OCI-LY3 (cell line): Measurements from ENCODE around the gene ANKRD35.

Source experiments
- H2AFZ ChIP-seq: fragments of 200-600, 300-600 bp; shearing (Covaris generic); 2 replicates; pipeline ENCODE4 v1.6.0; 2014; ENCODE audit warnings: antibody characterized with exemption, low read depth, low read length
- H3K27ac ChIP-seq: fragments of 200-600, 300-600 bp; sonication (generic); 2 replicates; pipeline ENCODE4 v1.5.1; 2014; ENCODE audit warnings: mild to moderate bottlenecking, low read length, moderate library complexity, mixed read lengths
- H3K27me3 ChIP-seq: fragments of 200-600, 300-600 bp; sonication (generic); 2 replicates; pipeline ENCODE4 v1.6.1; 2014; ENCODE audit warnings: low read depth, low read length, mixed read lengths
- H3K36me3 ChIP-seq: fragments of 200-600, 300-600 bp; sonication (generic); replicated peaks from 2 replicates; pipeline ENCODE3; 2014; ENCODE audit warnings: low read depth, low read length, mixed read lengths
- H3K4me1 ChIP-seq: fragments of 300-600, 200-600 bp; sonication (generic); 2 replicates; pipeline ENCODE4 v1.6.1; 2014; ENCODE audit warnings: low read length, mixed read lengths
- H3K4me2 ChIP-seq: fragments of 200-600, 300-600 bp; sonication (generic); 2 replicates; pipeline ENCODE4 v1.6.1; 2014; ENCODE audit warnings: low read length, mixed read lengths
- H3K4me3 ChIP-seq: fragments of 300-600, 200-600 bp; sonication (generic); 2 replicates; pipeline ENCODE4 v1.5.1; 2014; ENCODE audit warnings: antibody characterized with exemption, mild to moderate bottlenecking, low read length, moderate library complexity
- H3K79me2 ChIP-seq: fragments of 300-600, 200-600 bp; shearing (Covaris generic); 2 replicates; pipeline ENCODE4 v1.6.1; 2014; ENCODE audit warnings: mild to moderate bottlenecking, low read length, mixed read lengths
- H3K9ac ChIP-seq: fragments of 300-600, 200-600 bp; shearing (Covaris generic); 2 replicates; pipeline ENCODE4 v1.6.0; 2014; ENCODE audit warnings: mild to moderate bottlenecking, low read length, moderate library complexity
- H3K9me3 ChIP-seq: fragments of 200-600, 300-600 bp; shearing (Covaris generic); 2 replicates; pipeline ENCODE4 v1.6.1; 2014; ENCODE audit warnings: low read length, mixed read lengths; ENCODE audit not compliant: insufficient read depth
- H4K20me1 ChIP-seq: fragments of 200-600, 300-600 bp; sonication (generic); 2 replicates; pipeline ENCODE4 v1.6.1; 2016; ENCODE audit warnings: low read length, mixed read lengths; ENCODE audit not compliant: insufficient read depth
- EZH2phosphoT487 ChIP-seq: fragments of 200-600 bp; shearing (Covaris generic); IDR thresholded peaks from 2 replicates; pipeline ENCODE4 v1.6.1; 2018; ENCODE audit warnings: antibody characterized with exemption, mixed run types, low read depth
- TF ChIP-seq, protein P1 (sequence below): fragments of 200-600, 300-600 bp; sonication (generic); IDR thresholded peaks from 2 replicates; pipeline ENCODE4 v1.5.1; 2014; ENCODE audit warnings: antibody characterized with exemption, low read length, low read depth

Gene ANKRD35

GRCh38 chr1:145887631-145888030 lies 2.0 kb upstream of the ANKRD35 start:
- H3K36me3 ChIP-seq = no peaks in the 10 kb centered on the region
- H3K79me2 ChIP-seq = no peaks in the 10 kb centered on the region
- H3K9ac ChIP-seq = no peak overlapping the region
- H2AFZ ChIP-seq = no peak overlapping the region
- no peak overlapping the region for H3K4me3 ChIP-seq
- no peak overlapping the region for H3K4me2 ChIP-seq
- H3K9me3 ChIP-seq = no peaks in the 10 kb centered on the region
- no peak overlapping the region for H3K27ac ChIP-seq
- H3K27me3 ChIP-seq = peaks cover 23% of the 10 kb centered on the region
- H4K20me1 ChIP-seq = no peaks in the 10 kb centered on the region
- peaks cover 14% of the 10 kb centered on the region for H3K4me1 ChIP-seq
- no peak for TF ChIP-seq EZH2phosphoT487
- TF ChIP-seq, protein P1, sequence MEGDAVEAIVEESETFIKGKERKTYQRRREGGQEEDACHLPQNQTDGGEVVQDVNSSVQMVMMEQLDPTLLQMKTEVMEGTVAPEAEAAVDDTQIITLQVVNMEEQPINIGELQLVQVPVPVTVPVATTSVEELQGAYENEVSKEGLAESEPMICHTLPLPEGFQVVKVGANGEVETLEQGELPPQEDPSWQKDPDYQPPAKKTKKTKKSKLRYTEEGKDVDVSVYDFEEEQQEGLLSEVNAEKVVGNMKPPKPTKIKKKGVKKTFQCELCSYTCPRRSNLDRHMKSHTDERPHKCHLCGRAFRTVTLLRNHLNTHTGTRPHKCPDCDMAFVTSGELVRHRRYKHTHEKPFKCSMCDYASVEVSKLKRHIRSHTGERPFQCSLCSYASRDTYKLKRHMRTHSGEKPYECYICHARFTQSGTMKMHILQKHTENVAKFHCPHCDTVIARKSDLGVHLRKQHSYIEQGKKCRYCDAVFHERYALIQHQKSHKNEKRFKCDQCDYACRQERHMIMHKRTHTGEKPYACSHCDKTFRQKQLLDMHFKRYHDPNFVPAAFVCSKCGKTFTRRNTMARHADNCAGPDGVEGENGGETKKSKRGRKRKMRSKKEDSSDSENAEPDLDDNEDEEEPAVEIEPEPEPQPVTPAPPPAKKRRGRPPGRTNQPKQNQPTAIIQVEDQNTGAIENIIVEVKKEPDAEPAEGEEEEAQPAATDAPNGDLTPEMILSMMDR = no peak

DNA sequence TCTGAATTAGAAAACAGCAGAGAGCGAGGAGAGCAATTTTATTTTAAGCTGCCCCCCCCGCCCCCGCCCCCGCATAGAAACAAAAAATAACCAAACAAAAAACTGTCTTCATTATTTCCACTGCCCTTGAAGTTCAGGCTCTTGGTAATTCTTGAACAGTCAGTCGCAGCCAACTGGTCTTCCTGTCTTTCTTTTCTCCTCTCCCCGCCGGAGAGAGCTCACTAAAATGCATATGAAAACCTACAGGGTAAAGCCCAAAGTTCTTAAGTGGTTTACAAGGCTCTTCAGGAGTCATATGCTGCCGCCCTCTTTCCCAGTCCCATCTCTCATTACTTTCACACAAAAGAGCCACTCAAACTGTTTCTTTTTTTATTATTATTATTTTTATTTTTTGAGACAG lies 1.1 kb upstream of the ANKRD35 start:
- H3K27me3 ChIP-seq = peaks cover 23% of the 10 kb centered on the region
- no peaks in the 10 kb centered on the region for H3K36me3 ChIP-seq
- no peaks in the 10 kb centered on the region for H4K20me1 ChIP-seq
- no peaks in the 10 kb centered on the region for H3K79me2 ChIP-seq
- no peak overlapping the region for H3K4me2 ChIP-seq
- H2AFZ ChIP-seq = no peak overlapping the region
- peaks cover 17% of the 10 kb centered on the region for H3K4me1 ChIP-seq
- H3K9ac ChIP-seq = no peak overlapping the region
- TF ChIP-seq EZH2phosphoT487 = no peak
- TF ChIP-seq, protein P1 = no peak
- no peaks in the 10 kb centered on the region for H3K9me3 ChIP-seq
- no peak overlapping the region for H3K27ac ChIP-seq
- no peak overlapping the region for H3K4me3 ChIP-seq

DNA sequence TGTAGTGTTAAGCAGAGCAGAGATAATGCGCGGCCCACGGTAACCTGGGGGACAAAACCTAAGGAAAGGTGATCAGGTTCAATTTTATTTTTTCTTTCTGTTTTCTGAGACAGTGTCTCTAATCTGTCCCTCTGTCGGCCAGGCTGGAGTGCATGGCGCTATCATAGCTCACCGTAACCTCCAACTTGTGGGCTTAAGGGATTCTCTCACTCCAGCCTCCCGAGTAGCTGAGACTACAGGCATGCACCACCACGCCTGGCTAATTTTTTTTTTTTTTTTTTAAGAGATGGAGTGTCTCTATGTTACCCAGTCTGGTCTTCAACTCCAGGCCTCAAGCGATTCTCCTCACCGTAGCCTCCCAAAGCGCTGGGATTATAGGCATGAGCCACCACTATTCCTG lies 724 bp upstream of the ANKRD35 start:
- Histone ChIP-seq H3K4me3 (peak overlapping the region; percentile 87), H3K36me3 (no peaks in the 10 kb centered on the region), H2AFZ (peak overlapping the region; percentile 94; the same call in 1 of the 2 replicates), H3K4me2 (peak overlapping the region; percentile 93), H3K79me2 (no peaks in the 10 kb centered on the region), H3K27me3 (peaks cover 26% of the 10 kb centered on the region), H3K9ac (no peak overlapping the region; the same call in 1 of the 2 replicates), H3K27ac (no peak overlapping the region), H4K20me1 (no peaks in the 10 kb centered on the region), H3K4me1 (peaks cover 17% of the 10 kb centered on the region), H3K9me3 (no peaks in the 10 kb centered on the region)
- TF ChIP-seq, protein P1 = no peak
- TF ChIP-seq EZH2phosphoT487 = no peak

- no peak overlapping the region for H3K4me2 ChIP-seq
- no peaks in the 10 kb centered on the region for H3K9me3 ChIP-seq
- H3K36me3 ChIP-seq = no peaks in the 10 kb centered on the region
- H4K20me1 ChIP-seq = no peaks in the 10 kb centered on the region
- H3K79me2 ChIP-seq = no peaks in the 10 kb centered on the region
- H3K27ac ChIP-seq = no peak overlapping the region
- no peak for TF ChIP-seq EZH2phosphoT487
- TF ChIP-seq, protein P1 = no peak
- H3K9ac ChIP-seq = no peak overlapping the region
- H2AFZ ChIP-seq = no peak overlapping the region
- H3K27me3 ChIP-seq = peaks cover 28% of the 10 kb centered on the region
- H3K4me3 ChIP-seq = no peak overlapping the region
- H3K4me1 ChIP-seq = peaks cover 17% of the 10 kb centered on the region
Measured at GRCh38 chr1:145884675-145885074, 991 bp downstream of the ANKRD35 start.
